ENCODE results near the gene GABRG3.
A peak's percentile ranks its signal among the peaks of the same experiment; 100 is the strongest.

GABRG3 gene

GRCh38 chr15:27401471-27401870, 430.5 kb downstream of the GABRG3 start:
- DNase-seq, result no peak

- DNase-seq, result no peak
These were observed 437.4 kb downstream of the GABRG3 start for GRCh38 chr15:27408428-27408827.

GRCh38 chr15:27410996-27411605, 440.1 kb downstream of the GABRG3 start:
- DNase-seq, result no peak

DNA sequence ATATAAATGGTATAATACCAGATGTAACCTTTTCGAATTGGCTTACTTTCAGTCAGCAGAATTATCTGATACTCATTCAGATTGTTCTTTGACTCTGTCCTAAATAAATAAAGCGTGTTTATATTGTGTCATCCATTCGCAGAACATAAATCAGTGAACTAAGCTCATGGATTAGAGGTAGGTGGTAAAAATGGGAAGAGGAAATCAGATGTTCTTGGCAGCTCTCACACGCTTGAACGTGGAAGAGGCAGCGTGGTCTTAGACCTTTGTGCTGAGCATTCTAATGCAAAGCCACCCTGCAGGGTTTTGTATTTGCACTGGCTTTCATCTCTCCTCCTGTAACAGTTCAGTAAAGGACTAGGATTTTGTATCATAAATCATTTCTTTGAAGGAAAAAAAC, 441.4 kb downstream of the GABRG3 start:
- DNase-seq, result no peak

DNA sequence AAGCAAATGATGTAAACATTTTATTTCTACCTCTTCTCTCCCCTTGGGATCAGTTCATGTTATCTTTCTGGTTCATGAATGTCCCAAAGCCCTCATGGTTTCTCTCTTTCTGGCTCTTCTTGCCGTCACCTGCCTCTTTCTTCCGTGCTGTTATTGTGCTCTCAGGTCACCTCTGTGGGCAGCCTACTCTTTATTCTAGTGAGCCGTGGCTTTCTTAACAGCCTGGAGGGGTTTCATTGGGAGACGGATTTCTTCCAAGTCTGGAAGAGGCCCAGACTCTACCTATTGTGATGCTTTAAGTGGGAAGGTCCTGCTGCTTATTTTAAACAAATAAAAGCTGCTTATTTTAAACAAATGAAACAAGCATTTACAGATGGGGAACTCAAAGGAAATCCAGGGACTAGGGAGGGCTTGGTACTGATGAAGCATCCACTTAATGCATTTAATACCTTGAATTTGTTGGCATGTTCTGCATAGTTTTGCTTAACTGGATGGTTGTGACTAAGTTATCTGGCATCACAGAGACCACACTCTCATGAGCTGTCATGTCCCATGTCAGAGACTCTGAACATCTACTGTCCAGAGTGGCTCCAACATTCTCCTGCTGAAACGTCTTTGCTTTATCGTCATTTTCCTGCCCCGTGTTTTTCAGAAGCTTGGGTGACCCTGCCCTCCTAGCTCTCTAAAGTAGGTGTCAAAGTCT, 443.3 kb downstream of the GABRG3 start:
- no peak for DNase-seq

DNA sequence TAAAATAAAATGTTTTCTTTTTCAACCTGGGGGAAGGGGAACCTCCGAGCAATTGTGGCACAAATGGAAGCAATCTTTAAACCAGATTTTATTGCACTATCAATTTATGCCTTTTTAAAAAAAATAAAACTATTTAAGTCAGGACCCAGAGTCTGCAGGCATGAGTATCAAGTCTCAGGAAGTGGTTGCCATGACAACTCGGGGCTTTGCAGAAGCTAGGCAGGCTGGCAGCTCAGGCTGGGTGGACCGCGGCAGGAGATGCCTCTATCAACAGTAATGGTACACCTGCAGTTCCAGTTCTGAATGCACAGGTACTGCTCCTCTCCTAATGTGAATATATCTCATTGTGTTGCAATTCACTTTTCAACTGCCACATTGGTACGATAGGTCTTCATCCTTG, 447.7 kb downstream of the GABRG3 start:
- peak in 27 of 56 donors; percentile 5 to 58 (median 23) for DNase-seq

DNA sequence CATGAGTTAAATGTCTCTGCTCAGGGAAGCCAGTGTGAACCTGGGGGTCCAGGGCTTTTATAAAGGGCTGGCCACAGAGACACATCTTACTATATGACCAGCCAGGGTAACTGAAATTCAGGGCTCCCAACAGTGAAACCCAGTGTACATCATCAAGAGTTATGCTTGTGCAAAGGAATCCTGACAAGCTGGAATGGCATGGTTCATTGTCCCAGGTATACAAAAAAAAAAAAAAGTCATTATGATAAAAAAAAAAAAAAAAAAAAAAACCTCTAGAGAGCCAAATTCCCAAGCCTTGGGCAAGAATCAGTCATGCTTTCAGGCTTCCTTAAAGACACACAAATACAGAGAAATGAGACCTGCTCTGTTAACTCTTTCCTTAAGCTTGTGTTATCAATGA, 452.0 kb downstream of the GABRG3 start:
- DNase-seq, result no peak

DNA sequence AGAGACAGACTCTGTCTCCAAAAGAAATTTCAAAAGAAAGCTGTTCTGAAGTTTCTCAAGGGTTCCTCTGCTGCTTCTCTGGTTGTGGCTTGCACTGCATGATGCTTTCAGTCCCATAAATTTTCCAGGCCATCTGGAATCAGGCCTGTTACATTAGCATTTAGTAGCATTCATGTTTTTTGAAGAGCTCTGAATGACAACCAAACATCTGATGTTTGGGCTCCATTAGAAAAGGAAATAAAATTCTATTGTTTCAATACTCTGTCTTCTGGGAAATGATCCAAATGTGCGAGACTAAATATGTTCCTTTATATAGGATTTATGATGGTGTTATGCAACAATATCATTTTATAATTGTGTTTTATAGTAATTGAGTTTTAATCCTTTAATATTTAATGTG, 455.8 kb downstream of the GABRG3 start:
- no peak for DNase-seq

GRCh38 chr15:27427276-27427675, 456.3 kb downstream of the GABRG3 start:
- DNase-seq, result no peak

DNA sequence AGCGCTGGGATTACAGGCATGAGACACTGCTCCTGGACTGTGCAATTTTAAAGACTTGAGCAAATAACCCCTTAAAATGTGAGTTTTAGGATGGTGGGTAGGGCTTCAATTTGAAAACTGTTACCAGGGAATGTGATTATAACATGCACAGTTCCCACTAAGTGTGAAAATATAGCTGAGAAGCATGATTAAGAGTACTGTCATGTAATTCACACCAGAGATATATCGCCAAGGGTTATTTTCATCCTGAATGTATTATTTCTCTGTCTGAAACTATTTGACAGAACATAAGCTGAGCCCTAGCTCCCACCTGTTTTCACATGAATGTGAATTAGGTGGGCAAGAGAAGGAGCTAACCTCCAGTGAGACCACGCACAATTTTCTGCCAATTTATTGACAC, 457.2 kb downstream of the GABRG3 start:
- DNase-seq, result no peak

GRCh38 chr15:27429577-27429976, 458.6 kb downstream of the GABRG3 start:
- no peak for DNase-seq

GRCh38 chr15:27433604-27434003, 462.6 kb downstream of the GABRG3 start:
- no peak for DNase-seq

- DNase-seq, result peak in 8 of 56 donors; percentile 3 to 30 (median 16)
These were observed 467.7 kb downstream of the GABRG3 start for GRCh38 chr15:27438403-27439375.

- DNase-seq, result no peak
These were observed 470.1 kb downstream of the GABRG3 start for GRCh38 chr15:27441120-27441519.

DNA sequence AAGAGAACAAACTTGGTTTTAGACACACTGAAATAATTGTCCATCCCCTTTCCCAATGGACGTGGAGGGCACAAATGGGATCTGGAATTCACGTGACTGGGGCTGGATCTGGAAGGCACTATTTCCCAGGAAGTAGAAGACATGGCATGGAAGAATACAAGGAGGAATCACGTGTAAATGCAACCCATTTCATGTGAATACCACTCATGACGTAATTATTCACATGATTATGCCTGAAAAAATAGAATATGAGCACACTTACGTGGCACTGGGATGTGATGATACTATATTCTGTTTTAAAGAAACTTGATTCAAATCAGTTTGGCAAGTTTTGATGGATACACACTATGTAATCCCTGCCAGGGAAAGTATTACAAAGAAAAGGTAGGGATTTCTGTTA, 477.3 kb downstream of the GABRG3 start:
- DNase-seq, result no peak

- no peak for DNase-seq
These were observed 478.0 kb downstream of the GABRG3 start for GRCh38 chr15:27448986-27449385.

DNA sequence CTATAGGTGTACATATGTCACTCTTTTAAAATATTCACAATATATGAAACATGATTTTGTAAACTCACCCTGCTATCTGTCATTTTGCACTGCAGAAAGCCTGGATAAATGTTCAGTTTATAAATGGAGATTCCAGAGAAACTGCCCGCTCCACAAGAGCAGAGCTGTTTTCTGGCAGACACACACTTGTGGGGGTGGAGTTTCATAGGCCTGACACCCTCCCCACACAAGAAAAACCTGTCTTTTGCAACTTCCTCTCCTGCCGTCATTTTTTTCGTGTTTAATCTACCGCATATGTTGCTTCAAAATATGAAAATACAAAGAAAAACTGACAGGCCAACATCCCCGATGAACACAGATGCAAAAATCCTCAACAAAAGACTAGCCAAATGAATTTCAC, 479.0 kb downstream of the GABRG3 start:
- DNase-seq, result no peak

GRCh38 chr15:27454281-27455075, 483.5 kb downstream of the GABRG3 start:
- DNase-seq, result no peak

GRCh38 chr15:27456807-27457206, 485.8 kb downstream of the GABRG3 start:
- DNase-seq, result no peak

GRCh38 chr15:27457766-27458165, 486.8 kb downstream of the GABRG3 start:
- no peak for DNase-seq

DNA sequence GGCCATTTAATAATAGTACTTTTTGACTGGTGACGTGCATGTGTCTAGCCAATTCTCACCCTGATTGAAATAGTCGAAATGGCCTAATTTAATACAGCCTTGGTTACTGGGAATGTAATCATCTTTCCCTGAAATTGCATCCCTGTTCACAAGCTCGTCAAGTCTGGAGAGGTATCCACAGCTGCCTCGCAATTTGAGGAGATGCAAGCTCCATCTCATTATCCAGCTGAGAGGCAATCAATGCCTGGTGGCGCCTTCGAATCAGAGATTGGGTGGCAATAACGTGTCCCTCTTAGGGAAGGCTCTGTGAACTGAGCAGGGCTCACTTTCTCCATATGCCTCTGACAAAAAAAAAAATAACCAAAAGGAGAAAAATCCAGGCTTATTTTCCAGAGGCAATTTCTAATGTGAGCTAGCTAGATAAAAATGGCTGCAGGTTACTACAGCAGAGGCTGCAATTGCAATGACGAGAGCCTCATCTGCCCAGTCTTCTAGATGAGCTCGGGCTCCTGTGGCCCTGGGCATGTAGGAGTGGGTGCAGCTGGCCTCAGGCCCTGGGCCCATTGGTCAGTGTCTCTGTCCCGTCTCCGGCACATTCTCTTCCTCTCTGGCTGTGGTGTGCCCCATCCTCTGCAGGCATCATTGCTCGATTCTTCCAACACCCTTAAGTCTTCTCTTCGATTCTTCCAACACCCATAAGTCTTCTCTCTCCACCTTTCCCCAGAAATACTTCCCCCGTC, 487.5 kb downstream of the GABRG3 start:
- DNase-seq, result no peak

Measured in amygdala (tissue), 56 donors.